Panc1 (cell line): ENCODE measurements around the gene IRF2BP2.

Experiments
- POLR2AphosphoS5 ChIP-seq: IDR thresholded peaks from 2 replicates; pipeline ENCODE4 v1.6.1; 2012; ENCODE audit warnings: mild to moderate bottlenecking, low read depth, low read length, moderate library complexity
- TF ChIP-seq, protein P1 (sequence below): fragments of 450-650 bp; IDR thresholded peaks from 2 replicates; pipeline ENCODE4 v1.5.1; 2017; ENCODE audit warnings: mild to moderate bottlenecking

DNA sequence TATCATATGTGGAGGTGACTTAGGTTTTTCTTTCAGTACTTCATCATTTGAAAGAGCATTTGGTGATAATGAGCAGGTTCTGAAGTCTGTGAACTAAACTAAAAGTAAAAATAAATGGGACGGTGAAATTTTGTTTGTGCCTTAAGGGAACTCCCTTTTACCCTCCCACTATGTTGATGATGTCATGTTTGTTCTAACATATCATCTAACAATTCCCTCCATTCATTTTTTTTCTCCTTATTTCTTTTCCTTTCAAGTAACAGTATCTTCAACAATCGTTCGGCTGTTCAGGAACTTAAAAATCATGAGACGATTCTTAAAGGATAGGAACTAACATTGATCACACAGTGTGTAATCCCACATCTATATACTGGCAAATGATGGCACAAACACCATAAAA, 30.0 kb upstream of the IRF2BP2 start:
- TF ChIP-seq, protein P1, sequence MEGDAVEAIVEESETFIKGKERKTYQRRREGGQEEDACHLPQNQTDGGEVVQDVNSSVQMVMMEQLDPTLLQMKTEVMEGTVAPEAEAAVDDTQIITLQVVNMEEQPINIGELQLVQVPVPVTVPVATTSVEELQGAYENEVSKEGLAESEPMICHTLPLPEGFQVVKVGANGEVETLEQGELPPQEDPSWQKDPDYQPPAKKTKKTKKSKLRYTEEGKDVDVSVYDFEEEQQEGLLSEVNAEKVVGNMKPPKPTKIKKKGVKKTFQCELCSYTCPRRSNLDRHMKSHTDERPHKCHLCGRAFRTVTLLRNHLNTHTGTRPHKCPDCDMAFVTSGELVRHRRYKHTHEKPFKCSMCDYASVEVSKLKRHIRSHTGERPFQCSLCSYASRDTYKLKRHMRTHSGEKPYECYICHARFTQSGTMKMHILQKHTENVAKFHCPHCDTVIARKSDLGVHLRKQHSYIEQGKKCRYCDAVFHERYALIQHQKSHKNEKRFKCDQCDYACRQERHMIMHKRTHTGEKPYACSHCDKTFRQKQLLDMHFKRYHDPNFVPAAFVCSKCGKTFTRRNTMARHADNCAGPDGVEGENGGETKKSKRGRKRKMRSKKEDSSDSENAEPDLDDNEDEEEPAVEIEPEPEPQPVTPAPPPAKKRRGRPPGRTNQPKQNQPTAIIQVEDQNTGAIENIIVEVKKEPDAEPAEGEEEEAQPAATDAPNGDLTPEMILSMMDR, result no peak
- TF ChIP-seq POLR2AphosphoS5, result no peak
